ENCODE results near the gene ATF6.

The ATF6 gene

DNA sequence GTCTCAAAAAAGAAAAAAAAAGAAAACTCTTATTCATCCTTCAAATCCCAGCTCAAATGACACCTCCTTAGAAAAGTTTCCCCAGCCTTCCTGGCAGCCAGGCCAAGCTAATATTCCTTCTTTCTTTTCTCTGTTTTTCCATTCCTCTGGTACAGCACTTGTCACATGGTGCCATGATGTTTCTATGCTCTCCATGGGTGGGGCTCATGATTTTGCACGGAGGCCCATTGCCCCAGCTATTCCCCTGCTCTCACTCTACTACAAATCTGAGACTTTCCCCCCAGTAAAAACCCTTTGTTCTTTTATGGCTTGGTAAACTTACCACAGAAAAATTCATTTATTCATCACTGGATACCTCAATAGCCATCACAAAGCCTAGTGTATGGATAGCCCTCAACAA is 231.0 kb downstream of the ATF6 start:
- Histone ChIP-seq H3K9me2 (replicated peaks; ENCODE audit: insufficient read depth, low read length) (no peaks in the 10 kb centered on the region), H3K27ac (ENCODE audit: low read length) (no peak overlapping the region), H3K27me3 (replicated peaks; ENCODE audit: insufficient read depth, low read length) (no peaks in the 10 kb centered on the region), H3K4me1 (ENCODE audit: low read length) (no peaks in the 10 kb centered on the region), H3K9me3 (replicated peaks; ENCODE audit: insufficient read depth, low read length) (no peaks in the 10 kb centered on the region), H4K20me1 (ENCODE audit: insufficient read depth, low read length) (no peaks in the 10 kb centered on the region), H3K4me3 (ENCODE audit: low read length) (no peak overlapping the region), H2AFZ (ENCODE audit: low read length) (no peak overlapping the region), H3K4me2 (ENCODE audit: low read depth, low read length) (no peak overlapping the region), H3K9ac (ENCODE audit: low read length) (no peak overlapping the region), H3K36me3 (replicated peaks; ENCODE audit: insufficient read depth, low read length) (no peaks in the 10 kb centered on the region), H3F3A (ENCODE audit: insufficient read depth, low read length) (no peaks in the 10 kb centered on the region), H3K79me2 (ENCODE audit: low read length) (no peaks in the 10 kb centered on the region)
- no peak for DNase-seq
- TF ChIP-seq EZH2phosphoT487 (IDR thresholded peaks at IDR 0.05; ENCODE audit: low read length) (no peak), EZH2 (optimal IDR thresholded peaks at IDR 0.05; ENCODE audit: low read depth, low read length) (no peak)
- TF ChIP-seq, protein P1, sequence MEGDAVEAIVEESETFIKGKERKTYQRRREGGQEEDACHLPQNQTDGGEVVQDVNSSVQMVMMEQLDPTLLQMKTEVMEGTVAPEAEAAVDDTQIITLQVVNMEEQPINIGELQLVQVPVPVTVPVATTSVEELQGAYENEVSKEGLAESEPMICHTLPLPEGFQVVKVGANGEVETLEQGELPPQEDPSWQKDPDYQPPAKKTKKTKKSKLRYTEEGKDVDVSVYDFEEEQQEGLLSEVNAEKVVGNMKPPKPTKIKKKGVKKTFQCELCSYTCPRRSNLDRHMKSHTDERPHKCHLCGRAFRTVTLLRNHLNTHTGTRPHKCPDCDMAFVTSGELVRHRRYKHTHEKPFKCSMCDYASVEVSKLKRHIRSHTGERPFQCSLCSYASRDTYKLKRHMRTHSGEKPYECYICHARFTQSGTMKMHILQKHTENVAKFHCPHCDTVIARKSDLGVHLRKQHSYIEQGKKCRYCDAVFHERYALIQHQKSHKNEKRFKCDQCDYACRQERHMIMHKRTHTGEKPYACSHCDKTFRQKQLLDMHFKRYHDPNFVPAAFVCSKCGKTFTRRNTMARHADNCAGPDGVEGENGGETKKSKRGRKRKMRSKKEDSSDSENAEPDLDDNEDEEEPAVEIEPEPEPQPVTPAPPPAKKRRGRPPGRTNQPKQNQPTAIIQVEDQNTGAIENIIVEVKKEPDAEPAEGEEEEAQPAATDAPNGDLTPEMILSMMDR (IDR thresholded peaks at IDR 0.05; ENCODE audit: low read length) = no peak

DNA sequence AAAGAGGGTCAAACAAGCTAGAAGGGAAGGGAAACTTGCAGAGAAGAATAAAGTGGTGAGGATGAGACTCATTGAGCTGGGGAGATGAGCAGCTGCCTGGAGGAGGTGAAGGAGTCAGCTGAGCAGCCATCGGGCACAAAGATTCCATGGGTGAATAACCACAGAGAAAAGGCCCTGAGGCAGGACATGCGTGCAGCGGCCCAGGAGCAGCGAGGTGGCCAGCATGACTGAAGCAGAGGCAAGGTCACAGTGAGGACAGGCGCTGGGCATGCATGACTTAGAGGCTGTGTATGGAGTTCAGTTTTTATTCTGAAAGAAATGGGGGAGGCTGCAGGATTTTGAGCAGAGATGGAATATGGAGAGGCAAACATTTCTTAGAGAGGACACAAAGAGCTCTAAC is 232.7 kb downstream of the ATF6 start:
- H3F3A ChIP-seq (ENCODE audit: insufficient read depth, low read length) = no peaks in the 10 kb centered on the region
- no peak overlapping the region for H3K4me2 ChIP-seq (ENCODE audit: low read depth, low read length)
- no peak for TF ChIP-seq EZH2phosphoT487 (IDR thresholded peaks at IDR 0.05; ENCODE audit: low read length)
- TF ChIP-seq, protein P1 (IDR thresholded peaks at IDR 0.05; ENCODE audit: low read length) = no peak
- no peak for TF ChIP-seq EZH2 (optimal IDR thresholded peaks at IDR 0.05; ENCODE audit: low read depth, low read length)
- H3K36me3 ChIP-seq (replicated peaks; ENCODE audit: insufficient read depth, low read length) = no peaks in the 10 kb centered on the region
- peaks cover 2% of the 10 kb centered on the region; the same call in 1 of the 2 replicates for H3K4me1 ChIP-seq (ENCODE audit: low read length)
- no peaks in the 10 kb centered on the region for H3K9me3 ChIP-seq (replicated peaks; ENCODE audit: insufficient read depth, low read length)
- no peak overlapping the region for H3K4me3 ChIP-seq (ENCODE audit: low read length)
- no peaks in the 10 kb centered on the region for H3K79me2 ChIP-seq (ENCODE audit: low read length)
- no peaks in the 10 kb centered on the region for H3K27me3 ChIP-seq (replicated peaks; ENCODE audit: insufficient read depth, low read length)
- no peaks in the 10 kb centered on the region for H4K20me1 ChIP-seq (ENCODE audit: insufficient read depth, low read length)
- H3K9ac ChIP-seq (ENCODE audit: low read length) = no peak overlapping the region
- no peak overlapping the region for H2AFZ ChIP-seq (ENCODE audit: low read length)
- no peak overlapping the region for H3K27ac ChIP-seq (ENCODE audit: low read length)
- H3K9me2 ChIP-seq (replicated peaks; ENCODE audit: insufficient read depth, low read length) = no peaks in the 10 kb centered on the region
- no peak for DNase-seq

DNA sequence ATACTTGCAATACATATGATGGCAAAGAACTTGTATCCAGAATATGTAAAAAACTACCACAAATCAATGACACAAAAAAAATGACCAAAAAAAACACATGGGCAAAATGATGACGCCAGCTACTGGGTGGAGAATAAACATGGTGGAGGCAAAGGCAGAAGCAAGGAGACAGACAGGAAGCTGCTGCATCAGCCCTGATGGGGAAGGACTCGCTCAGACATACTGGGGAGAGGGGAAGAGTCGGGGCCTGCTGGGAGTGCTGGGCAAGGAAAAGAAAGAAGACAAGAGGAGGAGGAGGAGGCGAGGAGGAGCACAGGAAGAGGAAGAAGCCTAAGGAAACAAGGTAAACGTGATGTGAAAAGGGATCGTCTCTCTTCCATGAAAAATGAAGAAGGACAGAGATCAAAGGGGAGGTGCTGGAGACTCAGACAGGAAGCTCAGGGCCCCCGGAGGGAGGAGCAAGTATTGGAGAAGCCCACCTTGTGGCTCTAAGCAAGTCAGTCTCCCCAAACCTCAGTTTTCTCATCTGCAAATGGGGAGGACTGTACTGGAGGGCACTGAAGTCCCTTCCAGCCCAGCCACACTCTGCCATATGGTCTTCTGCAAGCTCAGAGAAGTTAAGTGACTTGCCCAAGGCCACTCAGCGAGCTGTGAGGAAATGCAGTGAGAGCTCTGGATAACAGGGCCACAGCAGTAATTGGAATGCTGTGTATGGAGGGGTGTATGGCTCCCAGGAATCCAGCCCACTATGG is 233.4 kb downstream of the ATF6 start:
- H3K4me2 ChIP-seq (ENCODE audit: low read depth, low read length) = no peak overlapping the region
- H3K27ac ChIP-seq (ENCODE audit: low read length) = no peak overlapping the region
- no peak for DNase-seq
- no peaks in the 10 kb centered on the region for H3K9me3 ChIP-seq (replicated peaks; ENCODE audit: insufficient read depth, low read length)
- no peak overlapping the region for H3K9ac ChIP-seq (ENCODE audit: low read length)
- no peaks in the 10 kb centered on the region for H3F3A ChIP-seq (ENCODE audit: insufficient read depth, low read length)
- no peaks in the 10 kb centered on the region for H3K36me3 ChIP-seq (replicated peaks; ENCODE audit: insufficient read depth, low read length)
- no peaks in the 10 kb centered on the region for H3K79me2 ChIP-seq (ENCODE audit: low read length)
- peaks cover 8% of the 10 kb centered on the region; the same call in 1 of the 2 replicates for H3K4me1 ChIP-seq (ENCODE audit: low read length)
- H3K27me3 ChIP-seq (replicated peaks; ENCODE audit: insufficient read depth, low read length) = no peaks in the 10 kb centered on the region
- H3K9me2 ChIP-seq (replicated peaks; ENCODE audit: insufficient read depth, low read length) = no peaks in the 10 kb centered on the region
- H3K4me3 ChIP-seq (ENCODE audit: low read length) = no peak overlapping the region
- no peak overlapping the region for H2AFZ ChIP-seq (ENCODE audit: low read length)
- TF ChIP-seq EZH2phosphoT487 (IDR thresholded peaks at IDR 0.05; ENCODE audit: low read length) (no peak), EZH2 (optimal IDR thresholded peaks at IDR 0.05; ENCODE audit: low read depth, low read length) (no peak)
- TF ChIP-seq, protein P1 (IDR thresholded peaks at IDR 0.05; ENCODE audit: low read length) = no peak
- no peaks in the 10 kb centered on the region for H4K20me1 ChIP-seq (ENCODE audit: insufficient read depth, low read length)

All from MM.1S (cell line).